Stimulated activated CD4-positive, alpha-beta T cell treated with anti-CD3 and anti-CD28 coated beads, Interleukin-15, amount 100 ng/mL, for 1 hour (primary cell): ENCODE data around the gene TRIM54.

Experiments
- DNase-seq, 2 donors: peaks; one replicate each; pipeline ENCODE4 v3.0.0-alpha.2; 2020; ENCODE audit warnings: low read depth in 1 of 2, low spot score in 1 of 2

Gene TRIM54

GRCh38 chr2:27353762-27354596, 71.8 kb downstream of the TRIM54 start:
- no peak for DNase-seq

GRCh38 chr2:27354597-27354927, 72.3 kb downstream of the TRIM54 start:
- DNase-seq: no peak

GRCh38 chr2:27356056-27356381, 73.8 kb downstream of the TRIM54 start:
- peak in 1 of 2 donors; percentile 37 for DNase-seq

- peak; percentile 82 for DNase-seq
Observed at GRCh38 chr2:27356382-27357181, 74.4 kb downstream of the TRIM54 start, which contains the start of gene GTF3C2. GTF3C2 (minus strand) TSS chr2:27356764; CDS start chr2:27343554, 13,210 bp downstream.
